ENCODE results near the gene BCL2L12.

BCL2L12 gene

DNA sequence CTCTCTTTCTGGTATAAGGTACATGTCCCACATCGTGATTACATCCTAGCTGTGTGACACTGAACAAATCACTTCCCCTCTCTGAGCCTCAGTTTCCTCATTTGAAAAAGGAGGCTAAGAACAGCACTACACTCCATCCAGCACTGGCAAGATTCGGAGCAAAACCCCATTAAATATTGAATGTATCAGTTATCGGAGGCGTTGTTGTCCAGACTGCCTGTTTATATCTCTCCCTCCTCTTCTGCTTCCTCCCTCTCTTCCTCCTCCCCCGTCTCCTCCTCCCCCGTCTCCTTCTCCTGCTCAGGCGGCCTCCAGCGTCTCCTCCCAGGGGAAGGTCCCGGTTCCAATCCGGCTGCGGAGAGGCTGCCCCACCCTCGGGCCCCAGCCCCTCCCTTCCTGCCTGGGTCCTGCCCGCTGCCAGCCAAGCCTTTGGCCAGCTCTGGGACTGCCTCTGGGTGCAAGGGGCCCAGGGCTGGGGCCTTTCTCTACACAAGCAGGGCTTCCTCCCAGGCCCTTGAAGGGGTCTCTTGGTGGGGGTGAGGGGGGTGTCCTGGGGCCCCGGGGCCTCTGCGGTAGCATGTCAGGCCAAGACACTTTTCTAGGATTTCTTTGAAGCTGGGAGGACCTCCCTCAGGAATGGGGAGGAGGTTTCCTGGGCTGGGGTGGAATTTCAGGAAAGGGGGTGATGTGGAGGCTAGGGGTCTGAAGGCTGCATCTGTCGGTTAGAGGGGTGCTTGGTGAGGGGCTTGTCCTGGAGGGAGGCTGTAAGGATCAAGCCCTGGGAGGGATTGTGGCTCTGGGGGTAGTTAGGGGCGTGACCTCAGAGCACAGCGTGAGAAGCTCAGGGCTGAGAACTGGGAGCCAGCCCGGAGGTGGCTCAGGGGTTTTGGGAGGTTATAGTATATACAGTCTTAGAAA is 27.7 kb upstream of the BCL2L12 start:
- H3K9me3 Mint-ChIP-seq, result no peaks in the 10 kb centered on the region
- H3K4me3 Mint-ChIP-seq, result no peak overlapping the region
- H3K4me1 Mint-ChIP-seq (ENCODE audit: low read depth), result peaks cover 35% of the 10 kb centered on the region

DNA sequence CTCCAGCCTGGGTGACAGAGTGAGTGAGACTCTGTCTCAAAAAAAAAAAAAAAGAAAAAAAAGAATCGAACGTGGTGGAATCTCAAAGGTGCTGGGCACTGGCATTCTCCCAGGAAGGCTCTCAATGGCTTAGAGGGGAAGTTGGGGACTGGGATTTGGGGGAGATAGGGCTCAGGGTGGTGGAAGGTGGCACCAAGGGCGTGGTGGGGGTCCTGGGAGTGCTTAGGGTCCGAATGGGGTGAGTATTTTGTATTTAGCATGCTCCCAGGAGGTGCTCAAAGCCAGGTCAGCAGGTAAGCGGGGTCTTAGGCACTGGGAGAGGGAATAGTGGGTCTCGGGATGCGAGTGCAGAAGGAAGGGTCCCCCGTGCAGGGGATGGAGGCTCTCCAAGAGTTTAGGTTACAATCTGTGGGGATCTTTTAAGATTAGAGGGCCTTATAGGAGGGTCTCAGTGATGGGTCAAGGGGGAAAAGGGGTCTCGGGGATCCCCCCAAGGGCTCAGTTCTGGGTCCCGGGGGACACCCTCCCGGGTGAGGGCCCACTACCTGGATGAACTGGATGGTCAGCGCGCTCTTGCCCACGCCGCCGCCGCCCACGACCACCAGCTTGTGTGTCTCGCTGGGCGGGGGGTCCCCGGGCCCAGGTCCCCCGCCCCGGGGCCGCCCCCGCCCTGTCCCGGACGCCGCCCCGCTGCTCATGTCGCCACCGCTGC is 26.2 kb upstream of the BCL2L12 start:
- Mint-ChIP-seq H3K27me3 (no peaks in the 10 kb centered on the region), H3K4me3 (peak overlapping the region; percentile 98), H3K36me3 (ENCODE audit: low read depth) (no peaks in the 10 kb centered on the region), H3K4me1 (ENCODE audit: low read depth) (peaks cover 50% of the 10 kb centered on the region), H3K9me3 (no peaks in the 10 kb centered on the region), H3K27ac (no peak overlapping the region)

More for the DNA sequence above, 27.7 kb upstream of the BCL2L12 start:
- H3K27ac Mint-ChIP-seq, result no peak overlapping the region
- H3K36me3 Mint-ChIP-seq (ENCODE audit: low read depth), result no peaks in the 10 kb centered on the region
- no peaks in the 10 kb centered on the region for H3K27me3 Mint-ChIP-seq

DNA sequence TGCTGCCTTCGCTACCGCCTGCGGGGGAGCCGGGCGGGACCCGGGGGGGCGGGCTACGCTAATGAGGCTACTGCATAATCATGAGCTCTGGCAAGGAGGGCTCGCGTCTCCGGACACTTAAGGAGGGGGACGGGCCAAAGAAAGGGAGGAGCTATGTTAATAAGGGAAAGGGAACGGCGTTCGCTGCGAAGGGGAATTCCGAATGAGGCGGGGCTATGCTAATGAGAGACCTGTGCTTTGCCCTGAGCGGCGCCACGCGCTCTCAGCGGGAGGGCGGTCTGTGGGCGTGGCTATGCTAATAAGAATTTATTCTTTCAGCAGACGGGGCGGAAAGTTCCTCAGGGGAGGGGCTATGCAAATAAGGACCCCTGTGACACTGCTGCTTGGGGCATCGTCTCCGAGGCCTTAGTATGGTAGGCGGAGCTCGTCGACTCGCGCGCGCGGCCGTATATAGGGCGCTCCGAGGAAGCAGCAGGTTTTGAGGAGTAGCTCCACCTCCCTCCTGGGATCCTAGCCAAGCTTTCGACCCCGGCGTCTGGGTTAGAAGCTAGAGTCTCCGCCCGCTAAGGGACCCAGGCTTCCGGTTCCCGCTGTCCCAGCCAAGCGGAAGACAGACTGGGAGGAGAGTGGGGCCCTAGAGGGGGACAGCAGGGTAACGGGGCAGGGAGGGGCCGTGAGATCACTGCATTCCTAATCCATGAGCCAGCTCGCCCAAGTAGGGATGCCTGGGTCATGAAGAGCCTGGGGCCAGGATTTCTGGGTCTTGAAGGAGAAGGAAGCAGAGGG is 25.4 kb upstream of the BCL2L12 start, which contains the start of gene RRAS:
Gene RRAS, minus strand, starts transcription at position 31 of the 786 bp plus-strand sequence. CDS start 45 bp downstream, outside the sequence.
- H3K36me3 Mint-ChIP-seq (ENCODE audit: low read depth), result no peaks in the 10 kb centered on the region
- no peaks in the 10 kb centered on the region for H3K9me3 Mint-ChIP-seq
- H3K27me3 Mint-ChIP-seq, result no peaks in the 10 kb centered on the region
- H3K4me3 Mint-ChIP-seq, result peak within 1 kb of the TSS; percentile 98
- H3K4me1 Mint-ChIP-seq (ENCODE audit: low read depth), result peaks cover 52% of the 10 kb centered on the region
- H3K27ac Mint-ChIP-seq, result peak within 1 kb of the TSS; percentile 99

DNA sequence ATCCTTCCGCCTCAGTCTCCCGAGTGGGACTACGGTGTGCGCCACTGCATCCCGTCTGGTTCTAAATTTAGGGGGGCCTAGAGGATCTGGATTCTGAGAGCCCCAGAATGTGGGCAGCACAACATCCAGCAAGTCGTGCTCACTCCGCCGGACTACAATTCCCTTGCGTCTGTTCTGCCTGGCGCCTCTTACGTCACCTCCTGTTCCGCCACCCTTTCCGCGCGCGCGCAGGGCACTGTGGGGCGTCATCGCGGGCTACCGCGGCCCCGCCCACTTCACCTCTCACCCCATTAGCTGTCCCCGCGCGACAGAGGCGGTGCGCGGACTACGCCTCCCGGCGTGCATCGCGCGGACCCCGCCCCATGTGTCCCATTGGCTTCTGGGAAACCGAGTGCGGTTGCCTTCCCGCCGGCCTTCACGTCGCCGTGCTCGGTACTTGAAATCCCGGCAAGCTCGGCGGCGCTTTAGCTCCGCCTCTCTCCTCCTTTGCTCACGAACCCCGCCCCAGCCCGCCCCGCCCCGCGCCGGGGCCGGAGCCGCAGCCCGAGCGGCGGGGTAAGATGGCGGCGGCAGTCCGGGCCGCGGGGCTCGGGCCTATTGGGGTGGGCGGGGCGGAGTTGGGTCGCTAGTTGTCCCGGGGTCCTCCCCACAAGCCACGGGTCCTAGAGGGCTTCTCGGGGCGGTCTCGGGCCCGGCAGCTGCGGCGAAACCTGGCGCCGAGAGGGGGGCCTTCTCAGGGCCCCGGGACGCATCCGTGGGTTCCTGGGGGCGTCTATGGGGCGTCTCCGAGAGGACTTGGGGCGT is 23.8 kb upstream of the BCL2L12 start, which contains the start of gene SCAF1:
Gene SCAF1, plus strand, starts transcription at position 522 of the 804 bp plus-strand sequence. CDS start 2,818 bp downstream, outside the sequence.
- H3K4me3 Mint-ChIP-seq, result peak within 1 kb of the TSS; percentile 98
- peaks cover 4% of the 10 kb centered on the region for H3K36me3 Mint-ChIP-seq (ENCODE audit: low read depth)
- no peaks in the 10 kb centered on the region for H3K27me3 Mint-ChIP-seq
- peaks cover 52% of the 10 kb centered on the region for H3K4me1 Mint-ChIP-seq (ENCODE audit: low read depth)
- no peaks in the 10 kb centered on the region for H3K9me3 Mint-ChIP-seq
- H3K27ac Mint-ChIP-seq, result peak within 1 kb of the TSS; percentile 99

DNA sequence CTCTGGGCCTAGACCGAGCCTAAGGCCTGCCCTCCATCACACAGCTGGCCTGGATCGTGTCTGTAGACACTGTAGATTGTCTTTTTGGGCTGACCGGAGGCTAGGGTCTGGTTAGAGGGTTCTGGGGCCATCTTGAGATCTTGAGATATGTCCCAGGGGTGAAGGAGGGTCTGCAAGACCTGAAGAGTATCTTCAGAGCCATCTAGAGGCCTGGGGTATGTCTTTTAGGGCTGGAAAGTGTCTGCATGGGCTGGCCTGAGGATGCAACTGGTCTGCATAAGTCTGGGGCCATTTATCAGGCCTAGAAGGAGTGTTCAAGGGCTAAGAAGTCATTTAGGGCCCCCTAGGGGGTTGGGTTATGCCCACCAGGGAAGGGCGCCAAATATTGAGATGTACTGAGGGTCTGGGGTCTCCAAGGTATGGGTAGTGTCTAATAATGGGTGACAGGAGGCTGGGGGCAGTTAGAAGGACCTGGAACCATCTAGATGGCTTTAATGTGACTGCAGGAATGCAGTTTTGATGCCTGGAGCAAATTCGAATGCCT is 23.2 kb upstream of the BCL2L12 start:
- Mint-ChIP-seq H3K36me3 (ENCODE audit: low read depth) (peaks cover 6% of the 10 kb centered on the region), H3K27ac (peak overlapping the region; percentile 95), H3K4me3 (peak overlapping the region; percentile 98), H3K27me3 (no peaks in the 10 kb centered on the region), H3K9me3 (no peaks in the 10 kb centered on the region), H3K4me1 (ENCODE audit: low read depth) (peaks cover 52% of the 10 kb centered on the region)

DNA sequence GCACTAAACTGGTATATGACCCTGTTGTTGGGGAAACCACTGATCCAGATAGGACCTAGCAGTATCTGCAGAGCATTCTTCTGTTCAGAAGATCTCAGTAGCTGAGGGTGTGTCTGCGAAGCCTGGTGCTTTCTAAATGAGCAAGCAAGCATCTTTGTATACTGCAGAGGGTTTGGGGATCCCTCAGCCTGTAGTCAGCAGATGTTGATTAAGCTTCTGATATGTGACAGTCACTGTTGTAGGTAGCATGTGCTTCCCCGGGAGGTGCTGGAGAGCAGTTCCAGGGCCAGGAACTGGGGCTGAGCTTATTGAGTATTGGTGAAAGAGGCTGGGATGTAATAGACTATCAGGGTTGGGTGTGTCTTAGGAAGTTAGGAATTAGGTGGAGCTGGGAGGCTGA is 22.3 kb upstream of the BCL2L12 start:
- Mint-ChIP-seq H3K27ac (peak overlapping the region; percentile 95), H3K36me3 (ENCODE audit: low read depth) (peaks cover 6% of the 10 kb centered on the region), H3K9me3 (no peaks in the 10 kb centered on the region), H3K4me3 (peak overlapping the region; percentile 98), H3K27me3 (no peaks in the 10 kb centered on the region), H3K4me1 (ENCODE audit: low read depth) (peaks cover 45% of the 10 kb centered on the region)

DNA sequence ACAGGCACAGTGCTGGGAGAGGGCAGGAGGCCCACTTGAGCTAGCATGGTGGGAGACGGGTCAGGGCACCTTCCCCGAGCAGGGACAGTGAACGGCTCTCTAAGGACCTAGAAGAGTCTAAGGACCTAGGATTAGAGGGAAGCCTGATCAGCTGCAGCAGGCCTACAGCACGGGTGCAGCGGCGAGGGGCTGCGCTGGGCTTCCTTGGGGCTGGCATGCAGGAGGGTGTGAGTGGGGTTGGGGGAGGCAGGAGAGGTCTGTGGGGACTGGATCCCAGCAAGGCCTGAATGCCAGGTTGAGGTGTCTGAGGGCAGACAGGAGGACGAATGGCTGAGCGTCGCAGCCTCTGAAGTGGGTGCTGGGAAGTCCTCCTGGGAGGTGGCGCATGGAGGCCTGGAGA is 20.1 kb upstream of the BCL2L12 start:
- Mint-ChIP-seq H3K4me1 (ENCODE audit: low read depth) (peaks cover 34% of the 10 kb centered on the region), H3K27ac (no peak overlapping the region), H3K36me3 (ENCODE audit: low read depth) (peaks cover 14% of the 10 kb centered on the region), H3K9me3 (no peaks in the 10 kb centered on the region), H3K27me3 (no peaks in the 10 kb centered on the region), H3K4me3 (no peak overlapping the region)

DNA sequence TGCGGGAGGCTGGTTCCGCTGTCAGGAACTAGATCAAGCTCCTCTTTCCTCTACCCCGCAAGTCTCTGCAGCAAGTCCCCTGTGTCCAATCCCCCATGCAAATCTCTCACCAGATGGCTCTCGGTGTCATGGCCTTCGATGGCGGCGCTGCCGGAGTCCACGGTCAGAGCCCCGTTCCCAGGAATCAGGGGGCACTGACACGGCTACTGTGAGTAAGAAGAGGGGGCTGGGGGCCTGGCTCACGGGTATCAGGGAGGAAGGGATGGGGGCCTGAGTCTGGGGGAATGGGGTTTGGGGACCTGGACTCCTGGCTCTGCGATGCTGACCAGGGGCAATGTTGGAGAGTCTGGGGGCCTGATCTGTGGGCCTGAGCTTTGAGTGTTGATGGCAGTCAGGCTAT is 19.7 kb upstream of the BCL2L12 start:
- Mint-ChIP-seq H3K4me1 (ENCODE audit: low read depth) (peaks cover 30% of the 10 kb centered on the region), H3K36me3 (ENCODE audit: low read depth) (peaks cover 14% of the 10 kb centered on the region), H3K4me3 (no peak overlapping the region), H3K27ac (no peak overlapping the region), H3K27me3 (no peaks in the 10 kb centered on the region), H3K9me3 (no peaks in the 10 kb centered on the region)

DNA sequence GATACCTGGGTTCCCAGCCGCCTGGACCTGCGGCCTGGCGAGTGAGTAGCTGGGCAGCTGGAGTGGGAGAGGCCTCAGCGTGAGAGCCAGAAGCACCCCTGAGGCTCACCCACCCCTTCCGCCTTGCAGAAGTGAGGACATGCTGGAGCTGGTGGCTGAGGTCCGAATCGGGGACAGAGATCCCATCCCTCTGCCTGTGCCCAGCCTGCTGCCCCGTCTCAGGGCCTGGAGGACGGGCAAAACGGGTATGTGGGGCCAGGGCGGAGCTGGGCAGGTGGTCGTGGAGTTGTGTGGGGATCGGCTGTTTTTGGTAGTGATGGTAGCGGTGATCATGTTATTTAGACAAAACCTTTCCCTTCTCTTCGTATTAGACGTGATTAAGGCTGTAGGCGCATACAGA is 19.1 kb upstream of the BCL2L12 start:
- H3K36me3 Mint-ChIP-seq (ENCODE audit: low read depth), result peaks cover 14% of the 10 kb centered on the region
- H3K9me3 Mint-ChIP-seq, result no peaks in the 10 kb centered on the region
- no peak overlapping the region for H3K4me3 Mint-ChIP-seq
- peaks cover 26% of the 10 kb centered on the region for H3K4me1 Mint-ChIP-seq (ENCODE audit: low read depth)
- no peaks in the 10 kb centered on the region for H3K27me3 Mint-ChIP-seq
- no peak overlapping the region for H3K27ac Mint-ChIP-seq

DNA sequence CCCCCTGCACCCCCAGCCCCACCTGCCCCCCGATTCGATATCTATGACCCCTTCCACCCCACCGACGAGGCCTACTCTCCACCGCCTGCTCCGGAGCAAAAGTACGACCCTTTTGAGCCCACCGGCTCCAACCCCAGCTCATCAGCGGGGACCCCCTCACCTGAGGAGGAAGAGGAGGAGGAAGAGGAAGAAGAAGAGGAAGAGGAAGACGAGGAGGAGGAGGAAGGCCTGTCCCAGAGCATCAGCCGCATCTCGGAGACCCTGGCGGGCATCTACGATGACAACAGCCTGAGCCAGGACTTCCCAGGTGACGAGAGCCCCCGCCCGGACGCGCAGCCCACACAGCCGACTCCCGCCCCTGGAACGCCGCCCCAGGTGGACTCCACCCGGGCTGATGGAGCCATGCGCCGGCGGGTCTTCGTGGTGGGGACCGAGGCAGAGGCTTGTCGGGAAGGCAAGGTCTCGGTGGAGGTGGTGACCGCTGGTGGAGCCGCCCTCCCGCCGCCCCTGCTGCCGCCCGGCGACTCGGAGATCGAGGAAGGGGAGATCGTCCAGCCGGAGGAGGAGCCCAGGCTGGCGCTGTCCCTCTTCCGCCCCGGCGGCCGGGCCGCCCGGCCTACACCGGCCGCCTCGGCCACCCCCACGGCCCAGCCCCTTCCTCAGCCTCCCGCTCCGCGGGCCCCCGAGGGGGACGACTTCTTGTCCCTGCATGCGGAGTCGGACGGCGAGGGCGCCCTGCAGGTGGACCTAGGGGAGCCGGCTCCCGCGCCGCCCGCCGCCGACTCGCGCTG is 14.5 kb upstream of the BCL2L12 start:
- Mint-ChIP-seq H3K36me3 (ENCODE audit: low read depth) (peaks cover 25% of the 10 kb centered on the region), H3K4me3 (no peak overlapping the region), H3K4me1 (ENCODE audit: low read depth) (no peaks in the 10 kb centered on the region), H3K27me3 (no peaks in the 10 kb centered on the region), H3K27ac (no peak overlapping the region), H3K9me3 (no peaks in the 10 kb centered on the region)

DNA sequence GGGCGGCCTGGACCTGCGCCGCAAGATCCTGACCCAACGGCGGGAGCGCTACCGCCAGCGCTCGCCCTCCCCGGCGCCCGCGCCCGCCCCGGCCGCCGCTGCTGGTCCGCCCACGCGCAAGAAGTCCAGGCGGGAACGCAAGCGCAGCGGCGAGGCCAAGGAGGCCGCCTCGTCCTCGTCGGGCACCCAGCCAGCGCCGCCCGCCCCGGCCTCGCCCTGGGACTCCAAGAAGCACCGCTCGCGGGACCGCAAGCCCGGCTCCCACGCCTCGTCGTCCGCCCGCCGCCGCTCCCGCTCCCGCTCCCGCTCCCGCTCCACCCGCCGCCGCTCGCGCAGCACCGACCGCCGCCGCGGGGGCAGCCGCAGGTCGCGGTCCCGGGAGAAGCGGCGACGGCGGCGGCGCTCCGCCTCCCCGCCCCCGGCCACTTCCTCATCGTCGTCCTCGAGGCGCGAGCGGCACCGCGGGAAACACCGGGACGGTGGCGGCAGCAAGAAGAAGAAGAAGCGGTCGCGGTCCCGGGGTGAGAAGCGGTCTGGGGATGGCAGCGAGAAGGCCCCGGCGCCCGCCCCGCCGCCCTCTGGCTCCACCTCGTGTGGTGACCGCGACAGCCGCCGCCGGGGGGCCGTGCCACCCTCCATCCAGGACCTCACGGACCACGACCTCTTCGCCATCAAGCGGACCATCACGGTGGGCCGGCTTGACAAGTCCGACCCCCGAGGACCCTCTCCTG is 13.7 kb upstream of the BCL2L12 start:
- Mint-ChIP-seq H3K4me3 (no peak overlapping the region), H3K36me3 (ENCODE audit: low read depth) (peaks cover 26% of the 10 kb centered on the region), H3K4me1 (ENCODE audit: low read depth) (no peaks in the 10 kb centered on the region), H3K27ac (no peak overlapping the region), H3K9me3 (no peaks in the 10 kb centered on the region), H3K27me3 (no peaks in the 10 kb centered on the region)

DNA sequence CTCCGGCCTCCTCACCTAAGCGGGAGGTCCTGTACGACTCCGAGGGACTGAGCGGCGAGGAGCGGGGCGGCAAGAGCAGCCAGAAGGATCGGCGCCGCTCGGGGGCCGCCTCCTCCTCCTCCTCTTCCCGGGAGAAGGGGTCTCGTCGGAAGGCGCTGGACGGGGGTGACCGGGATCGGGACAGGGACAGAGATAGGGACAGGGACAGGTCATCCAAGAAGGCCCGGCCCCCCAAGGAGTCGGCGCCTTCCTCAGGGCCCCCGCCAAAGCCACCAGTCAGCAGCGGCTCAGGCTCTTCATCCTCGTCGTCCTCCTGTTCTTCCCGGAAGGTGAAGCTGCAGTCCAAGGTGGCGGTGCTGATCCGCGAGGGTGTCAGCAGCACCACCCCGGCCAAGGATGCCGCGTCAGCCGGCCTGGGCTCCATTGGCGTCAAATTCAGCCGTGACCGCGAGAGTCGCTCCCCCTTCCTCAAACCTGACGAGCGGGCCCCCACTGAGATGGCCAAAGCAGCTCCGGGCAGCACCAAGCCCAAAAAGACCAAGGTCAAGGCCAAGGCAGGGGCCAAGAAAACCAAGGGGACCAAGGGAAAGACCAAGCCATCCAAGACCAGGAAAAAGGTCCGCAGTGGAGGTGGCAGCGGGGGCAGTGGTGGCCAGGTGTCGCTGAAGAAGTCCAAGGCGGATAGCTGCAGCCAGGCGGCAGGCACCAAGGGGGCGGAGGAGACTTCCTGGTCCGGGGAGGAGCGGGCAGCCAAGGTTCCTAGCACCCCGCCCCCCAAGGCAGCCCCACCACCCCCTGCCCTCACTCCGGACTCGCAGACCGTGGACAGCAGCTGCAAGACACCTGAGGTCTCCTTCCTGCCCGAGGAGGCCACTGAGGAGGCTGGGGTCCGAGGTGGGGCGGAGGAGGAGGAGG is 12.9 kb upstream of the BCL2L12 start:
- H3K4me3 Mint-ChIP-seq, result no peak overlapping the region
- H3K27me3 Mint-ChIP-seq, result no peaks in the 10 kb centered on the region
- H3K9me3 Mint-ChIP-seq, result no peaks in the 10 kb centered on the region
- H3K4me1 Mint-ChIP-seq (ENCODE audit: low read depth), result no peaks in the 10 kb centered on the region
- H3K36me3 Mint-ChIP-seq (ENCODE audit: low read depth), result peaks cover 30% of the 10 kb centered on the region
- no peak overlapping the region for H3K27ac Mint-ChIP-seq

Data from stimulated activated naive CD8-positive, alpha-beta T cell treated with anti-CD3 and anti-CD28 coated beads, Interleukin-15, Interleukin-2, amounts not matched to agents 100 ng/mL and 50 ng/mL, for 24 hours (primary cell).